Thyroid gland (tissue), 4 donors: Measurements from ENCODE around the gene PTPRG.

Experiments
- POLR2A ChIP-seq, 2 donors: fragments of 450-650 bp; IDR thresholded peaks; one replicate each; pipeline ENCODE4 v1.6.1; 2017; ENCODE audit warnings: antibody characterized with exemption in 2 of 2, mild to moderate bottlenecking in 2 of 2, moderate library complexity in 1 of 2
- TF ChIP-seq, protein P1 (sequence below), 6 experiments: fragments of 200-600 bp in 3 of 6; fragments of 450-650 bp in 3 of 6; sonication (generic) in 3 of 6; IDR thresholded peaks; one replicate each; pipeline ENCODE4 v1.5.1; 2016 to 2019; ENCODE audit warnings: antibody characterized with exemption in 6 of 6, mild to moderate bottlenecking in 2 of 6, inconsistent platforms in 1 of 6, moderate library complexity in 1 of 6

DNA sequence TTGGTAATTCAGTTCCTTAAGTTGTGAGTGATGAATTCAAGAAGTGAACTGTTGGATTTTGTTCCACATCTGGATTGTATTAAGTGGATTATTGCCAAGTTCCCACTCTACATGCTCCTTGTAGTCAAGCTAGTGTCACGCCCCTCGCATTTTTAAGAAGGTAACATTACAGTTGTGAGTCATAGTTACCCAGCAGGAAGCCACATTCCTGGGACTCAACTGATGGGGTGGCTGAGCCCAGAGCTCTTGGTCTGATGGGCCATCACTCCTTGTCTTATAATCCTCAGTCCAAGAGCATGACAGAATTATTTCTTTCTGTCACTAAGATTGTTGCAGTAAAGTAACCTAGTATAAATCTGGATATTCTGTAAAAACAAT is 102.7 kb downstream of the PTPRG start:
- TF ChIP-seq, protein P1, sequence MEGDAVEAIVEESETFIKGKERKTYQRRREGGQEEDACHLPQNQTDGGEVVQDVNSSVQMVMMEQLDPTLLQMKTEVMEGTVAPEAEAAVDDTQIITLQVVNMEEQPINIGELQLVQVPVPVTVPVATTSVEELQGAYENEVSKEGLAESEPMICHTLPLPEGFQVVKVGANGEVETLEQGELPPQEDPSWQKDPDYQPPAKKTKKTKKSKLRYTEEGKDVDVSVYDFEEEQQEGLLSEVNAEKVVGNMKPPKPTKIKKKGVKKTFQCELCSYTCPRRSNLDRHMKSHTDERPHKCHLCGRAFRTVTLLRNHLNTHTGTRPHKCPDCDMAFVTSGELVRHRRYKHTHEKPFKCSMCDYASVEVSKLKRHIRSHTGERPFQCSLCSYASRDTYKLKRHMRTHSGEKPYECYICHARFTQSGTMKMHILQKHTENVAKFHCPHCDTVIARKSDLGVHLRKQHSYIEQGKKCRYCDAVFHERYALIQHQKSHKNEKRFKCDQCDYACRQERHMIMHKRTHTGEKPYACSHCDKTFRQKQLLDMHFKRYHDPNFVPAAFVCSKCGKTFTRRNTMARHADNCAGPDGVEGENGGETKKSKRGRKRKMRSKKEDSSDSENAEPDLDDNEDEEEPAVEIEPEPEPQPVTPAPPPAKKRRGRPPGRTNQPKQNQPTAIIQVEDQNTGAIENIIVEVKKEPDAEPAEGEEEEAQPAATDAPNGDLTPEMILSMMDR (IDR thresholded peaks at IDR 0.05): no peak
- no peak for TF ChIP-seq POLR2A (IDR thresholded peaks at IDR 0.05)
